K562 (cell line): ENCODE measurements around the gene PEX7. TPM values are rescaled to one million over a fixed set of nuclear protein-coding genes. Genes with fewer than 3 reads are reported as not detected.

ENCODE experiments used
- ASH1L ChIP-seq: fragments of 450-650 bp; IDR thresholded peaks from 2 replicates; pipeline ENCODE4 v1.6.1; 2018; ENCODE audit warnings: borderline replicate concordance, mild to moderate bottlenecking, low read depth; ENCODE audit not compliant: partially characterized antibody
- C11orf30 ChIP-seq: fragments of 450-650 bp; IDR thresholded peaks from 2 replicates; pipeline ENCODE4 v1.6.1; 2016; ENCODE audit warnings: low read depth, mild to moderate bottlenecking
- EGR1 ChIP-seq: fragments of 450-650 bp; conservative IDR thresholded peaks from 2 replicates; pipeline ENCODE4 v1.6.1; 2017; ENCODE audit warnings: mild to moderate bottlenecking
- EZH2 ChIP-seq: IDR thresholded peaks from 2 replicates; pipeline ENCODE4 v1.6.1; 2012; ENCODE audit warnings: low read depth, mild to moderate bottlenecking, inconsistent platforms, low read length, borderline replicate concordance
- FOXJ3 ChIP-seq: sonication (generic); formaldehyde crosslinking; IDR thresholded peaks from 2 replicates; pipeline ENCODE4 v1.4.0; 2020; ENCODE audit warnings: mild to moderate bottlenecking, missing genetic modification reagents
- ILK ChIP-seq: fragments of 450-650 bp; IDR thresholded peaks from 2 replicates; pipeline ENCODE4 v1.6.1; 2016; ENCODE audit warnings: missing genetic modification characterization, low read depth, mild to moderate bottlenecking, missing compliant biosample characterization, moderate library complexity, borderline replicate concordance
- JUNB ChIP-seq: fragments of 450-650 bp; formaldehyde crosslinking; conservative IDR thresholded peaks from 2 replicates; pipeline ENCODE4 v1.4.0; 2020; ENCODE audit warnings: mild to moderate bottlenecking
- KDM4B ChIP-seq, 2 experiments: fragments of 450-650 bp in 1 of 2; sonication (generic) in 1 of 2; IDR thresholded peaks; 2 replicates each; pipeline ENCODE4 v1.6.1; 2016 to 2017; ENCODE audit warnings: borderline replicate concordance in 2 of 2, antibody characterized with exemption in 1 of 2, low read depth in 1 of 2, mild to moderate bottlenecking in 1 of 2
- MECOM ChIP-seq: fragments of 250-450 bp; sonication (Bioruptor Pico); IDR thresholded peaks from 2 replicates; pipeline ENCODE4 v1.8.0; 2022; ENCODE audit warnings: inconsistent platforms
- MYBL2 ChIP-seq, 2 experiments: fragments of 450-650 bp in 1 of 2; sonication (generic) in 1 of 2; formaldehyde crosslinking in 1 of 2; IDR thresholded peaks; 2 replicates each; pipeline versions ENCODE4 v1.6.1 to v1.8.1; 2017 to 2022; ENCODE audit warnings: borderline replicate concordance in 1 of 2, inconsistent platforms in 1 of 2, low read depth in 1 of 2, mild to moderate bottlenecking in 1 of 2, missing genetic modification reagents in 1 of 2, moderate library complexity in 1 of 2
- NBN ChIP-seq: fragments of 450-650 bp; IDR thresholded peaks from 2 replicates; pipeline ENCODE4 v1.6.1; 2016; ENCODE audit warnings: low read depth, mild to moderate bottlenecking
- NR1H2 ChIP-seq: sonication (generic); formaldehyde crosslinking; IDR thresholded peaks from 2 replicates; pipeline ENCODE4 v1.4.0; 2020; ENCODE audit warnings: mild to moderate bottlenecking, missing genetic modification reagents
- OTX1 ChIP-seq: fragments of 450-650 bp; formaldehyde crosslinking; IDR thresholded peaks from 2 replicates; pipeline ENCODE4 v1.4.0; 2022; ENCODE audit warnings: mild to moderate bottlenecking
- PHB2 ChIP-seq: fragments of 450-650 bp; IDR thresholded peaks from 2 replicates; pipeline ENCODE4 v1.6.1; 2017; ENCODE audit warnings: low read depth
- PHF8 ChIP-seq: fragments of 200-600 bp; sonication (generic); IDR thresholded peaks from 2 replicates; pipeline ENCODE4 v1.6.1; 2012; ENCODE audit warnings: mixed run types, mild to moderate bottlenecking, inconsistent platforms, low read length, moderate library complexity, borderline replicate concordance
- SAP30 ChIP-seq: fragments of 200-600 bp; sonication (generic); IDR thresholded peaks from 2 replicates; pipeline ENCODE4 v1.6.1; 2012; ENCODE audit warnings: borderline replicate concordance, low read depth, mild to moderate bottlenecking, moderate library complexity, low read length, control low read depth, inconsistent platforms; ENCODE audit not compliant: insufficient read depth, poor library complexity, severe bottlenecking
- ZNF174 ChIP-seq: fragments of 250-450 bp; sonication (Bioruptor Pico); IDR thresholded peaks from 2 replicates; pipeline ENCODE4 v1.4.0; 2020; ENCODE audit warnings: mild to moderate bottlenecking
- ZNF644 ChIP-seq: fragments of 200-800 bp; sonication (Bioruptor generic); IDR thresholded peaks from 2 replicates; pipeline ENCODE4 v1.6.1; 2016; ENCODE audit warnings: low read depth, missing genetic modification characterization, missing compliant biosample characterization
- polyA plus RNA-seq, 8 experiments: library from polyadenylated mRNA; depleted of rRNA in 4 of 8; stranded (reverse) in 5 of 8; unstranded in 3 of 8; fragments of >200 nt; fragmentation: Nextera tagmentation in 2 of 8; fragmentation: Illumina TruSeq in 1 of 8; extraction: Ambion mirVana in 2 of 8; extraction: Trizol in 1 of 8; gene quantifications; 2 replicates each; pipeline versions ENCODE4 v1.2.1 to v1.2.3, GENCODE V29; 2011 to 2014; ENCODE audit warnings: inconsistent platforms in 1 of 8, missing spikeins in 1 of 8
- total RNA-seq, 7 experiments: library from RNA; depleted of rRNA in 6 of 7; stranded (reverse); fragments of >200 nt in 6 of 7; fragmentation: Illumina TruSeq in 2 of 7; extraction: Trizol in 2 of 7; gene quantifications; 2 replicates each; pipeline versions ENCODE4 v1.2.1 to v1.2.3, GENCODE V29; 2011 to 2021; ENCODE audit warnings: low replicate concordance in 1 of 7
- TF ChIP-seq, protein P1 (sequence below), 2 experiments: fragments of 450-650 bp; conservative IDR thresholded peaks; 2 replicates each; pipeline ENCODE4 v1.6.1; 2017; ENCODE audit warnings: mild to moderate bottlenecking in 2 of 2, moderate library complexity in 2 of 2
- TF ChIP-seq, protein P2 (sequence below): fragments of 250-450 bp; sonication (Bioruptor Pico); IDR thresholded peaks from 2 replicates; pipeline ENCODE4 v1.8.0; 2022; ENCODE audit warnings: moderate library complexity, mild to moderate bottlenecking, inconsistent platforms
- TF ChIP-seq, protein P3 (sequence below): fragments of 250-450 bp; sonication (Bioruptor Pico); IDR thresholded peaks from 2 replicates; pipeline ENCODE4 v1.6.1; 2021; ENCODE audit warnings: mild to moderate bottlenecking
- TF ChIP-seq, protein P4 (sequence below): fragments of 450-650 bp; IDR thresholded peaks from 2 replicates; pipeline ENCODE4 v1.6.1; 2017; ENCODE audit warnings: antibody characterized with exemption, mild to moderate bottlenecking

Gene PEX7
- total and polyA plus RNA-seq, 9 of the 15 experiments (the other 6 are each of a cell fraction or from before 2014, with no cell fraction given): 1.6 to 12.9 (median 9.1) TPM

DNA sequence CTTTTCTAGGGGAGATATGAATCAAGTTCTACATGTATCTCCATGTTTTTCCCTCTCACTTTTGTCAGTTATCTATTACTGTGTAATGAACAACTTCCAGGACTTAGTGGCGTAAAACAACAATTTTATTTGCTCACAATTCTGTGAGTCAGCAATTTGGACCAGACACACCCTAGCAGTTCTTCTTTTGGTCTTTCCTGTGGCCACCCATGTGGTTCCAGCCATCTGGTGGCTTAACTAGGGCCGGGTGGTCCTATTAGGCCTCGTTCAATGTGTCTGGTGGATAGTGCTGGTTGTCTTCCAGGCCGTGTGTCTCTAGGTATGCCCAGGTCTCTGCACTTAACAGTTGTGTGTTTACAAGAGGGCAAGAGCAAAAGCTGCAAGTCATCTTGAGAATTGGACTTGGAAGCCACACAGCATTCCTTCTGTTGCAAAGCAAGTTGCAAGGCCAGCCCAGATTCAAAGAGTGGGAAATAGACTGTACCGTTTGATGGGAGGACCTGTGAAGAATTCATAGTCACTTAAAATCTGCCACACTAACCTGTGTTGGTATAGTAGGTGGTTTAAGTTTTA is 78.9 kb downstream of the PEX7 start (continued):
- no peak for TF ChIP-seq SAP30
- no peak for TF ChIP-seq JUNB (CRISPR knock-in tag)
- TF ChIP-seq, protein P1, sequence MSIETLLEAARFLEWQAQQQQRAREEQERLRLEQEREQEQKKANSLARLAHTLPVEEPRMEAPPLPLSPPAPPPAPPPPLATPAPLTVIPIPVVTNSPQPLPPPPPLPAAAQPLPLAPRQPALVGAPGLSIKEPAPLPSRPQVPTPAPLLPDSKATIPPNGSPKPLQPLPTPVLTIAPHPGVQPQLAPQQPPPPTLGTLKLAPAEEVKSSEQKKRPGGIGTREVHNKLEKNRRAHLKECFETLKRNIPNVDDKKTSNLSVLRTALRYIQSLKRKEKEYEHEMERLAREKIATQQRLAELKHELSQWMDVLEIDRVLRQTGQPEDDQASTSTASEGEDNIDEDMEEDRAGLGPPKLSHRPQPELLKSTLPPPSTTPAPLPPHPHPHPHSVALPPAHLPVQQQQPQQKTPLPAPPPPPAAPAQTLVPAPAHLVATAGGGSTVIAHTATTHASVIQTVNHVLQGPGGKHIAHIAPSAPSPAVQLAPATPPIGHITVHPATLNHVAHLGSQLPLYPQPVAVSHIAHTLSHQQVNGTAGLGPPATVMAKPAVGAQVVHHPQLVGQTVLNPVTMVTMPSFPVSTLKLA (conservative IDR thresholded peaks at IDR 0.05): 0 out of 4 replicates have a peak, but pooled peaks of 1 of the 2 experiments have one; percentile 24
- TF ChIP-seq PHB2: no peak
- TF ChIP-seq ZNF644 (tag): no peak
- TF ChIP-seq, protein P2, sequence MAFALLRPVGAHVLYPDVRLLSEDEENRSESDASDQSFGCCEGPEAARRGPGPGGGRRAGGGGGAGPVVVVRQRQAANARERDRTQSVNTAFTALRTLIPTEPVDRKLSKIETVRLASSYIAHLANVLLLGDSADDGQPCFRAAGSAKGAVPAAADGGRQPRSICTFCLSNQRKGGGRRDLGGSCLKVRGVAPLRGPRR (CRISPR knock-in tag): no peak
- no peak for TF ChIP-seq FOXJ3 (CRISPR knock-in tag)
- TF ChIP-seq EGR1: no peak
- TF ChIP-seq, protein P3, sequence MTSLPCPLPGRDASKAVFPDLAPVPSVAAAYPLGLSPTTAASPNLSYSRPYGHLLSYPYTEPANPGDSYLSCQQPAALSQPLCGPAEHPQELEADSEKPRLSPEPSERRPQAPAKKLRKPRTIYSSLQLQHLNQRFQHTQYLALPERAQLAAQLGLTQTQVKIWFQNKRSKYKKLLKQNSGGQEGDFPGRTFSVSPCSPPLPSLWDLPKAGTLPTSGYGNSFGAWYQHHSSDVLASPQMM: no peak
- TF ChIP-seq ZNF174 (CRISPR knock-in tag): no peak
- TF ChIP-seq NR1H2 (CRISPR knock-in tag): no peak
- no peak for TF ChIP-seq EZH2
- TF ChIP-seq KDM4B (IDR thresholded peaks at IDR 0.05; ENCODE audit: borderline replicate concordance in 2 of 2, low read depth in 1 of 2): no peak
- TF ChIP-seq PHF8: no peak
- no peak for TF ChIP-seq OTX1 (CRISPR knock-in tag)
- no peak for TF ChIP-seq ILK (tag)
- TF ChIP-seq MECOM (CRISPR knock-in tag): no peak
- TF ChIP-seq, protein P4, sequence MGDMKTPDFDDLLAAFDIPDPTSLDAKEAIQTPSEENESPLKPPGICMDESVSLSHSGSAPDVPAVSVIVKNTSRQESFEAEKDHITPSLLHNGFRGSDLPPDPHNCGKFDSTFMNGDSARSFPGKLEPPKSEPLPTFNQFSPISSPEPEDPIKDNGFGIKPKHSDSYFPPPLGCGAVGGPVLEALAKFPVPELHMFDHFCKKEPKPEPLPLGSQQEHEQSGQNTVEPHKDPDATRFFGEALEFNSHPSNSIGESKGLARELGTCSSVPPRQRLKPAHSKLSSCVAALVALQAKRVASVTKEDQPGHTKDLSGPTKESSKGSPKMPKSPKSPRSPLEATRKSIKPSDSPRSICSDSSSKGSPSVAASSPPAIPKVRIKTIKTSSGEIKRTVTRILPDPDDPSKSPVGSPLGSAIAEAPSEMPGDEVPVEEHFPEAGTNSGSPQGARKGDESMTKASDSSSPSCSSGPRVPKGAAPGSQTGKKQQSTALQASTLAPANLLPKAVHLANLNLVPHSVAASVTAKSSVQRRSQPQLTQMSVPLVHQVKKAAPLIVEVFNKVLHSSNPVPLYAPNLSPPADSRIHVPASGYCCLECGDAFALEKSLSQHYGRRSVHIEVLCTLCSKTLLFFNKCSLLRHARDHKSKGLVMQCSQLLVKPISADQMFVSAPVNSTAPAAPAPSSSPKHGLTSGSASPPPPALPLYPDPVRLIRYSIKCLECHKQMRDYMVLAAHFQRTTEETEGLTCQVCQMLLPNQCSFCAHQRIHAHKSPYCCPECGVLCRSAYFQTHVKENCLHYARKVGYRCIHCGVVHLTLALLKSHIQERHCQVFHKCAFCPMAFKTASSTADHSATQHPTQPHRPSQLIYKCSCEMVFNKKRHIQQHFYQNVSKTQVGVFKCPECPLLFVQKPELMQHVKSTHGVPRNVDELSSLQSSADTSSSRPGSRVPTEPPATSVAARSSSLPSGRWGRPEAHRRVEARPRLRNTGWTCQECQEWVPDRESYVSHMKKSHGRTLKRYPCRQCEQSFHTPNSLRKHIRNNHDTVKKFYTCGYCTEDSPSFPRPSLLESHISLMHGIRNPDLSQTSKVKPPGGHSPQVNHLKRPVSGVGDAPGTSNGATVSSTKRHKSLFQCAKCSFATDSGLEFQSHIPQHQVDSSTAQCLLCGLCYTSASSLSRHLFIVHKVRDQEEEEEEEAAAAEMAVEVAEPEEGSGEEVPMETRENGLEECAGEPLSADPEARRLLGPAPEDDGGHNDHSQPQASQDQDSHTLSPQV: peak; percentile 74
- TF ChIP-seq C11orf30: peak; percentile 98
- no peak for TF ChIP-seq MYBL2 (IDR thresholded peaks at IDR 0.05; ENCODE audit: low read depth)
- no peak for TF ChIP-seq MYBL2 (CRISPR knock-in tag; IDR thresholded peaks at IDR 0.05; ENCODE audit: borderline replicate concordance)
- no peak for TF ChIP-seq ASH1L
- TF ChIP-seq NBN: no peak
